Limb (tissue), 2 donors: Measurements from ENCODE around the gene BAMBI.
"Not testable (repeated sequence)": the region's sequence is repeated elsewhere in the genome, so short reads cannot be mapped to it uniquely, and the experiment has no call there.

ENCODE experiments used
- DNase-seq, 2 donors: peaks; one replicate each; pipeline ENCODE4 v3.0.0-alpha.2; 2016; ENCODE audit errors: extremely low spot score in 2 of 2

Gene BAMBI, protein sequence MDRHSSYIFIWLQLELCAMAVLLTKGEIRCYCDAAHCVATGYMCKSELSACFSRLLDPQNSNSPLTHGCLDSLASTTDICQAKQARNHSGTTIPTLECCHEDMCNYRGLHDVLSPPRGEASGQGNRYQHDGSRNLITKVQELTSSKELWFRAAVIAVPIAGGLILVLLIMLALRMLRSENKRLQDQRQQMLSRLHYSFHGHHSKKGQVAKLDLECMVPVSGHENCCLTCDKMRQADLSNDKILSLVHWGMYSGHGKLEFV

DNA sequence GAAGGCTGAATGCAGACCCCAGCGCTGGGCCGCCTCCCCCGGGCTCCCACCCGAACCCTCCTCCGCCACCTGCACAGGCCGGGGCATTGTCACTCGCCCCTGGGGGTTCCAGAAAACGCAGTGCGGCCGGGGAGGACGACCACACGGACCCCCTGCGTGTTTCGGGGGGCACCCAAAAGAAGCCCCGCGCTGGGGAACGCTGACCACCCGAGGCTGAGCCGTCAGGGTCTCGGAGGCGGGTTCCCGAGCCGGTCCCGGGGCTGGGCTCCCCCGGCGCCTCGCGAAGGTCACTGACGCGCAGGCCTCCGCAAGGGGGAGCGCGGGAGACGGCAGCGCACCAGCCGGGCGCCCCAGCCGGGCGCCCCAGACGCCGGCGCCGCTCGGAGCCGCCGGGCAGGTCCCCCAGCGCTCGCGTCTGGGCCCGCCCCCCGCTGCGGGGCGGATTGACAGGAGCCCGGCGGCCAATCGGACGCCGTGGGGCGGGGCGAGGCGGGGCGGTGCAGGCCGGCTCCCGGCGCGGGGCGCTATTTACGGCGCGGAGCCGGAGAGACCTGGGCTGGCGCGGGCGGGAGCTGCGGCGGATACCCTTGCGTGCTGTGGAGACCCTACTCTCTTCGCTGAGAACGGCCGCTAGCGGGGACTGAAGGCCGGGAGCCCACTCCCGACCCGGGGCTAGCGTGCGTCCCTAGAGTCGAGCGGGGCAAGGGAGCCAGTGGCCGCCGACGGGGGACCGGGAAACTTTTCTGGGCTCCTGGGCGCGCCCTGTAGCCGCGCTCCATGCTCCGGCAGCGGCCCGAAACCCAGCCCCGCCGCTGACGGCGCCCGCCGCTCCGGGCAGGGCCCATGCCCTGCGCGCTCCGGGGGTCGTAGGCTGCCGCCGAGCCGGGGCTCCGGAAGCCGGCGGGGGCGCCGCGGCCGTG lies at the start of gene BAMBI:
TSS of gene BAMBI (plus strand) at position 554 of the 920 bp plus-strand sequence. CDS start 377 bp downstream, outside the sequence.
- DNase-seq: peak; percentile 90 to 96

DNA sequence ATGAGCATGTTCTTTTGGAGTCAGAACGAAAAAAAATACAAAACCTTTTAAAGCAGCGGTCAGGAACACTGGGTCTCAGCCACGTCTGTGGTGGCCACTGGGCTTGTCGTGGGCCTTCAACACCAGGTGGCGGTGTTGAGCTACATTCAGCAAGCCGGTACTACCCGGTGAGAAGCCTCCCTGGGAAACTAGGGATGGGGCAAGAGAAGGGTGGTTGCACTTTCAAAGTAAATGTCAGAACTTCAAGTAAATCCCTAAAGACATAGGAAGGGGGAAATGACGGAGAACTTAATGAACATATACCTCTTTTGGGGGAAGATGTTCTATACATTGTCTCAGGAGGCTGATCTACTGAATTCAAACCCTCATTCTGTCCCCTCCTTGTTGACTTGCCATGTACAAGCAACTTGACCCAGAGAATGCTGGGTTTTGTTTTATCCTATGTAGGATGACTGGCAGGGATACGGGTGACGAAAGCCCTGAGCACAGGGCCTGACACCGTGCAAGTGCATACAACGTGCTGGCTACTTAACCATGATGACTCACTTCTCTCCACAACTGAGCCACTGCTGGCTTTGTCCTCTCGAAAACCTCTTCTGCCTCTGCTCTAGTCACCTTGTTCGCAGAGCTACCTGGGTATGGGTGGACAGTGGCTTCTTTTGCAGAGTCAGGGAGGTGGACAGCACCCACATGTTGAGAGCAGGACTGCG lies 49.0 kb upstream of the BAMBI start:
- peak; percentile 58 to 84 for DNase-seq

DNA sequence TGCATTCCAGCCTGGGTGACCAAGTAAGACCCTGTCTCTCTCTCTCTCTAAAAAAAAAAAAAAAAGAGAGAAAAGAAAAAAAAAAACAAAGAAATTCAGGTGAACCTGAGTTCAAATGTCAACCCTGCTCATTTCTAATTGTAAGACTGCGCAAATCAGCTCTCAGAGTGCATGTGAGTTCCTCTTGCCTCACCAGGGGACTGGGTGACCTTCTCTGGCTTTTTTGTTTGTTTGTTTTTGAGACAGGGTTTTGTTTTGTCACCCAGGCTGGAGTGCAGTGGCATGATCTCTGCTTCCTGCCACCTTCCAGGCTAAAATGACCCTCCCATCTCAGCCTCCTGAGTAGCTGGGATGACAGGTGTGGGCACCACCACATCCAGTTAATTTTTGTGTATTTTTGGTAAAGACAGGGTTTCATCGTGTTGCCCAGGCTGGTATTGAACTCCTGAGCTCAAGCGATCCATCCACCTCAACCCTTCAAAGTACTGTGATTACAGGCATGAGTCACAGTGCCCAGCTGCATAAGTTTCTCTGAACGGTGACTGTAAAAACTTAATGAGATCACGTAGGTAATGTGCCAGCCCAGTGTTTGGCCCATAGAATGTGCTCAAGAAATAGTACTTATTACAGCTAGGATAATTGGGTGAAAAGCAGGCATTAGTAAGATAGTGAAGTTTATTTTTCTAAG lies 45.3 kb upstream of the BAMBI start:
- no peak for DNase-seq

DNA sequence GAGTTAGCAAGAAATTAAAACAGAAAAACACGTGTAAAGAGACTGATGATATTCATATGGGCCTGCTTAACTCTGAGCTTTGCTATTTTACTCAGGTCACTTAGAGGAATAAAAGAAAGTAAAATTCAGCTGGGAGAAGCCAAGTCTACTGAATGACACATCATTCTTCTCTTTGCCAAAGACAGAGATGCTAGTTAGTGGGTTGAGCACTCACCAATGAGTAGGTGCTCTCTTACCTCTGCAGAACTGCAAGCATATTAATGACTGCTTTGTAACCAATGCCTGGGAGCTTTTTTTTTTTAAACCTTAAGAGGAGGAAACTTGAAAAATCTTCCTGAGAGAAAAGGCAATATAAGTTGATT lies 44.8 kb upstream of the BAMBI start:
- no peak for DNase-seq

DNA sequence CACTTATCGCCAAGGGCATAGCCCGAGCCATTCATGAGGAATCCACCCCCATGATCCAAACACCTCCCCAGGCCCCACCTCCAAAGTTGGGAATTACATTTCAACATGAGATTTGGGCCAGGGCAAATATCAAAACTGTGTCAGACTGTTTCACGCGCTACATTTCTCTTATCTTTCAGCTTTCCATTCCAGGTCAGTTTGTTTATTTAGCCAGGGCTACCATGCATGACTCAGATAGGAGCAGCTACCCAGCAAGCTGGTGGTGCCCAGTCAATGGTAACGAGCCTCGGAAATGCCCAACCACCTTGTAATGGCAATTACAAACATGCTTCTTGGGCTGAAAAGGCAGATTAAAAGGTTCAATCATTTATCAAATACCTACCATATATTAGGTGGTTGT lies 43.6 kb upstream of the BAMBI start:
- DNase-seq: no peak

DNA sequence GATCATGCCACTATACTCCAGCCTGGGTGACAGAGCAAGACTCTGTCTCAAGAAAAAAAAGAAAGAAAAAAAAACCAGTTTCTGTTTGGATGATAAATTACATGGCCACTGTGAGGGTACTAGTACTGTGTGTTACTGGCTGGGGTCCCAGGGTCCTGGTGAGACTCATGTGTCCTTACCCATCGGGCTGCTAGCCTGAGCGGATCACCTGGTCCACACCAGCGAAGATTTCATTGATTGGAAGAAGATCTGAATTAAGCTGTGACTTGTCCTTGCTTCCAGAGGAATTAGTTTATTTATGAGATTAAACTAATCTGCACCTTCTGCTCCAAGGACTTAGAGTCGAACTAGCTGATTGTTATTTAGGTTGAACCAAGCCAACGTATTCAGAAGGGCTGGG lies 40.0 kb upstream of the BAMBI start:
- no peak for DNase-seq

DNA sequence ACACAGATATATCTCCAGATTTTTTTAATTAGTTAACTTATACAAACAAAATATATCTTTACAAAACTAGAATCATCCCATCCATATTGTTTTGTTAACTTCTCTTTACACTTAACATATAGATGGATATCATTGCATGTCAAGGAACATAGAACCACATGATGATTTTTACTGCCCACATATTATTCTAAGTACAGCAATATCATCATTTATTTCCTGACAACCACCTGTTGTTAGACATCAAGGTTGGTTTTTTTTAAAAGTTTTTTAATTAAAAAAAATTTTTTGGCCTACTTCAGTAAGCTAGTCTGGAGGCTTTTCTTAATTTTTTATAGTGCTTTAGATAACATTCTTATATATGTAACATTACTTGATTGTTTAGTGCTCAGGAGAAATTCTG lies 38.9 kb upstream of the BAMBI start:
- no peak for DNase-seq

DNA sequence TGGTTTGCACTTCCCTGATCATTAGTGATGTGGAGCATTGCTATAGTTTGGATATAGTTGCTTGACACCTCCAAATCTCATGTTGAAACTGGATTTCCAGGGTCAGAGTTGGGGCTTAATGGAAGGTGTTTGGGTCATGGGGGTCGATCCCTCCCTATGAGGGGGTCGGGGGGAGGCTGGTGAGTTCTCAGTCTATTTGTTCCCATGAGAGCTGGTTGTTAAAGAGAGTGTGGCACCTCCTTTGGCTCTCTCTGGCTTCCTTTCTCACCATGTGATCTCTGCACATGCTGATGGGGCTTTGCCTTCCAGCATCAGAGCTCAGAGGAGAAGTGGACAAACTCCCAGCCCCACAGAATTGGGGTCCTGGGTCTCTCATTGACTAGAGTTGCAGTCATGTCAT lies 36.8 kb upstream of the BAMBI start:
- no peak for DNase-seq

DNA sequence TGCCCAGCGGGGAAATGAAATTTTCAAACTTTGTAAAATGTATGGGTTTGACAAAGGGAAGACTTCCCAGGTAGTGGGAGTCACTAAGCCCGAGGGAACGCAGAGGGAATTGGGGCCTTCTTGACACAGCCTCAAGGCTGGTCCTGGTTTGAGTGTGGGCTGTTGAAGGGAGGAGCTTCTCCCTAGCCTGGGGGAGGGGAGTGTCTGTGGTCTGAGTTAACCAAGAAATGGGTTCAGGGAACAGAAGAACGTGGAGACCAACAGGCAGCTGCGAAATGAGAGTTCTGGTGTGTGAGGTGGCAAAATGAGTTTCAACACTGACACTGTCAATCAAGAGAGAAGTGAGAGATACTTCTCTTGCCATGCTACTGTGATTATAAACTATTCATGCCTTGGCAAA lies 32.7 kb upstream of the BAMBI start:
- DNase-seq: no peak

DNA sequence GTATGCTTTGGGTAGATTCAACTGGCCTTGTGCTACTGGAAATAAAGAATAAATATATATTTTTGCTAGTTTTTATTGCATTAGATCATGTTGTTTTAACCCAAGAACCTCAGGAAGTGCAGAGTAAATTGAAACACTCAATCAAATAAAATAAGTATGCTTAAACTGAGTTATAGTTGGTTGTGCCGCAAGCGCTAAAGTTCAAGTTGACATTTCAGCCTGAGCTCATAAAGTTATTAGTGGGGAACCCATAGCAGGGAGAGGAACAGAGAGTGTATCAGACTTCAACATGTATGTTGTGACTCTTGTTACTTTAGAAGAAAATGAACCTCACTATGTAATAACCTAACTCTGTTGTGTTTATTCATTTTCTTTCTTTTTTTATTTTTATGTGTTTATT lies 25.2 kb upstream of the BAMBI start:
- DNase-seq: no peak

DNA sequence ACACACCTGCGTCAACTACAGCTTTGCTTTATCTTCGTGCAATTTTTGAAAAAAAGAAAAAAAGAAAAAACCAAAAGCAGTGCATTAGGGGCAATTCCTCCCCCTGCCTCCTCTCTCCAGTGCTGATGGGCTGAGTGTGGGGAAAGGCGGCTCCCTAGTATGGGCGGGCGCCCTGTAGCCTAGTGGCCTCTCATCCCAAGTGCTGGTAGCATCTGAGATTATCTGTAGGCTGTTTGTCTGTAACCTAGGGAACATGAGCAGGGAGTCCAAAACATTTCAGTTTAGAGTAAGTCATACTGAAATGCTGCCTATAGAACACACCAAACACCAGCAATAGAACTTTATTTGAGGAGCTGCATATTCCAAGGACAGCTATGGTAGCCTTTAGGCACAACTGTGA lies 24.6 kb upstream of the BAMBI start:
- DNase-seq: no peak

DNA sequence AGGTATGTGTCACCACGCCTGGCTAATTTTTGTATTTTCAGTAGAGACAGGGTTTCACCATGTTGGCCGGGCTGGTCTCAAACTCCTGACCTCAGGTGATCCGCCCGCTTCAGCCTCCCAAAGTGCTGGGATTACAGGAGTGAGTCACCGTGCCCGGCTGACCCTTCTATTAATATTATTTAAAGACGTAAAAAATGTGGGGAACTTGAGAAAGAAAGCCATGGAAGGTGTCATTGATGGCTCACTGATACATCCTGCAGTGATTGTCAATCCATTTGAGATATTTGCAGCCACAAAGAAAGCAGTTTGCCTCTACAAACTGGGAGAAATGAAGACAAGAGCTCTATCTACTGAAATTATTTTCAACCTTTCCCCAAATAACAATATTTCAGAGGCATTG lies 18.5 kb upstream of the BAMBI start:
- DNase-seq: not testable (repeated sequence)

DNA sequence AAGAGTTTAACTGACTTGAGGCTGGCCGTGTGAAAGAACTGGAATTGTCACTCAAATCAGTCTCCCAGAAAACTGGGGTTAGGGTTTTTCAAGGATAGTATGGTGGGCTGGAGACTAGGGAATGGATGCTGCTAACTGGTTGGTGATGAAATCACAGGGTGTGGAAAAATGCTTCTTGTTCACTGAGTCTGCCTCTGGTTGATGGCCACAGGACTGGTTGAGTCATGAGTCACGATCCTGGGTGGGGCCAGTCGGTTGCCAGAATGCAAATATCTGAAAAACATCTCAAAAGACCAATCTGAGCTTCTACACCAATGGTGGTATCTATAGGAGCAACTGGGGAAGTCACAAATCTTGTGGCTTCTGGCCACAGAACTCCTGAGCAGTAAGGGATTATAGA lies 16.3 kb upstream of the BAMBI start:
- no peak for DNase-seq

DNA sequence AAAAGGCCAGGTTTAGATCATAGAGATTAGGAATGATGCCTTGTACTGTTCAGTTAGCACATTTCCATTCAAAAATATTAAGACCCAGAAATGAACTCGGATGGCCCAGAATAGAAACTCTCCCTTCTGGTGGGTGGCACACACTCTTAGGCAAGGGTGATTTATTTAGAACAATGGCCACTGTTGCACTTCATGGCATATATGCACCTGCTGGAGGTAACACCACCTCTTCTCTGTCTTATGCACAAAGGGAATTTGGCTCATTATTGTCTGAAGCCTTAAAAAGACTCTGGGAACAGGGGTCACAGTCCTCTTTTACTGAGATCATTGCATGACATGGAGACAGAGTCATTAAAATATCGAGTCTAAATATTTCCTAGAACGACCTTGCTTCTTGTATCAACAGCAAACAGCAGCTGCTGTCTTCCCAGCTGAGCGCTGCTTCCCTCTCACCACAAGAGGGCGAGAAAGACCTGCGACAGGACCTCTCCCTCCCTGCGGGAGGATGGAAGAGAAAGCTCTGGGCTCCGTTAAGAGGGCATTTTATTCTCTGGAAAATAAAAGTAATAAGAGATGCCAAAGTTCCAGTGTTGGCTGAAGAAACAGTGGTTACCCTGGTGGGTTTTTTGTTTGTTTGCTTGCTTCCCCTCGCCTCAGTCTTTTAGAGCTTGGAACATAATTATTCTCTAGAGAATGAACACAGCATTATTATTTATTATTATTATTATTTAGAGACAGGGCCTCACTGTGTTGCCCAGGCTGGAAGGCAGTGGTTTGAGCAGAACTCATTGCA lies 13.5 kb upstream of the BAMBI start:
- peak; percentile 85 to 87 for DNase-seq

DNA sequence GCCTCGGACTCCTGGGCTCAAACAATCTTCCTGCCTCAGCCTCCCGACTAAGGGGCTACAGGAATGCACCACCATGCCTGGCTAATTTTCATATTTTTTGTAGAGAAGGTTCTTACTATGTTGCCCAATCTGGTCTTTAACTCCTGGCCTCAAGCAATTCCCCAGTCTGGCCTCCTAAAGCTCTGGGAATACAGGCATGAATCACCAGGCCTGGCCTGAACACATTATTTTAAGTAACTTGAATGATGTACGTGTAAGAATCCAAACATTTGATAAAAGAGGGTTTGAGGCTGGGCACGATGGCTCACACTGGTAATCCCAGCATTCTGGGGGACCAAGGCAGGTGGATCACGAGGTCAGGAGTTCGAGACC lies 13.0 kb upstream of the BAMBI start:
- no peak for DNase-seq

DNA sequence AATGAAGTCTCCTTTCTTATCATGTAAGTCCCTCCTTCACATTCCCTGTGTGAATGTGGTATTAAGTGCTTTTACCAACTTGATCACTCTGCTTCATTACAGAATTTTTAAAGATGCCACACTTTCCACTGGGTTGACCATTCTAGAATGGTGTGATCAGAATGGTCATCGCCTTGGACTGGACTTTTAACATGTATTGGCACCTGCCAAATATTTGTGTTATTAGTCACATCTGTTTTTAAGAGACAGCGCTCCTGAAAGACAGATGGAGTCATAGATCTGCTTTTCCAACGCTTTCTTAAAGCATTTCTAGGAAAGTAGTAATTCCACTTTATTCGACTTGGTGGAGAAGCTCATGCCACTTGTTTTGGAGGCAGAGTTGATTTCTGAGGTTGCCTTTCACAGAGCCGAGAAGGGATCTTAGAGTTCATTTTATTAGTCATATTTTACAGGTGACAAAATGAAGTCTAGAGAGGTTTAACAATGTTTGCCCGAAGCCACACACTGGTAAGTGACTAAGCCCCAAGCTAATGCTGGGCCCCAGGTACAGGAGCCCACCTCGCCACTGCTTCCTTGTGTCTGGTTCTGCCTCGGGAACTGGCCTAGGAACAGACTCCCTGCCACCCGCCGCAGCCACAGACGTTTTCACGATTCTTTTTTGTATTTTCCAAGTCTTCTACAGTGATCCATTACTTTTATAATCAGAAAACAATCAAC lies 10.4 kb upstream of the BAMBI start:
- DNase-seq: no peak

DNA sequence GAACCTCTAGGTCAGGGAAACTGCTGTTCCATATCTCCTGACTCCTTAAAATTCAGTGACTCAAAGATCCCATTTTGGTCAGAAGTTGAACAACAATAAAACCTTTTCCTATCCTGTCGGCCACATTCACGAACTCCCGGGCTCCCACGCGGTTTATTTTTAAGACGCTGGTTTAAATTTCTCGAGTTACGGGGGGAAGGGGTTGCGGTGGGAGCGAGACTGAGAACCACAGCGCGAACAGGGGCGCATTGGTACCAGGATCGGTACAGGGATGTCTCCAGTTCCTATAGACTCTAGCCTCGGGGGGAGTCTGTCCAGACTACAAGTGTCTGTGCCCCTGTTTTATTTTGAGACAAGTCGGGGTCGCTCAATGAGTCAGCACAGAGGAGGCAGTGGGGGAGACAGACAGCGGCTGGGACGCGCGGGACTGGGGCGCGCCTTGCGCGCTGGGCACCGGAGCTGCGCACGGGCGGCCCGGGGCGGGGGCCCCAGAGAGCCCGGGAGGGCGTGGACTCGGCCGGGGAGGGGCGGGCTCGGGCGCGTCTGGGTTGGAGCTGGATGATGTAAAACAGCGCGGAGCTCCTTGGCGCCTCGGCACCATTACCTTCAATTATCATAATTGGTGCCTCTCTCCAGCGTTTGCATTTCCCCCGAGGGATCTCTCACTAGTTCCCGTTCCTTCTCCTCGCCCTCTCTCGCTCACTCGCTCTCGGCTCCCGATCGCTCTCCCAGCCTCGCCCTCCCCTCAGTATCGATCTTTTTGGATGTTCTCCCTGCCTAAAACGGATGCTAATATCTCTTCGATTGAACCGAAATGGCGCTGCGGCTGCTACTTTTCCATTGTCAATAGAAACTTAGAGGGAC lies 8.7 kb upstream of the BAMBI start:
- peak in 1 of 2 donors; percentile 74 for DNase-seq

DNA sequence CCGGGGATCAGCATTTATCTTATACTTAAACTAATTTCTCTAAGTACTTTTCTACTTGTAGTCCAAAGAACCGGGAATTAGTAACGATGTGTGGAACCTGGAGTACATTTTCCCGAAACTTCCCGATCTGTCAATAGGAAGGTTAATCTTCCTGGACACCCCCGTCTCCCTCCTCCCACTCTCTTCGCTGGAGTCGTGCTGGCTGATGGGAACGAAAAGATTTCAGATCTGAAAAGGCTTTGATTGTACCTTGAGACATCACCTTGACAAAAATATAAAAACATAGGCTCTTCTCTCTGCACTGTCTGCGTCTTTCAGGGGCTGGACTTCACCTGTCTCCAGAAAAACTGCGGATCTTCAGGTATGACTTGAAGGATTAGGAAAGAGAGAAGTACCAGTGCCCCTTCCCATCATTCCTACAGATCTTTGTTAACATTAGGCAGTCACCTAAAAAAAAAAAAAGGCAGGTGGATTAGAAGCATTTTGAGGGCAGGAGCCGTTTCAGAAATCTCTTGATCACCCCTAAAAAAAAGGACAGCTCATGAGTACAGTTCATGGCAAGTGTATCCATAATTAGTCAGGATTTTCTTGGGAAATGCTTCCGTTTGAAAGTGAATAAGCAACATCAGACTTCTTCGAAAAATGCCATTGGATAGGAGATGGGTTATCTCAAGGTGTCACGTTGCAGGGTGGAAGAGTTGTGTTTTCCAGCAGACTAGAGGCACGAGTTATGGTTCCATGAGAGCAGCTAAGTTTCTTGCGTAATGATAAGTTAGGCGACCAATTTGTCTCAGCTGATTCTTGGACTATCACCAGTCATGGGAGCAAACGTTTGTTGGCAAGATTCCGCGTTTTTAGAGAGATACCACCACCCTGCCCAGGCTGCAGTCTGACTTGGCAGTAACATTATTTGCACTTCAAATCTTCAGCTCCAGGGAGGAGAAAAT lies 7.8 kb upstream of the BAMBI start:
- no peak for DNase-seq
